HG03469 (cell line): ENCODE data around the gene STX5.
"Not testable (repeated sequence)": the region's sequence is repeated elsewhere in the genome, so short reads cannot be mapped to it uniquely, and the experiment has no call there.

Experiments
- ATAC-seq: cut with Tn5 transposase; IDR thresholded peaks from one replicate; pipeline ENCODE4 v1.9.1; 2021; ENCODE audit warnings: mild to moderate bottlenecking, moderate library complexity, moderate number of reproducible peaks; ENCODE audit not compliant: unreplicated experiment

STX5 gene

GRCh38 chr11:62787005-62787759, 44.7 kb downstream of the STX5 start, which contains the start of gene TMEM179B:
TSS of gene TMEM179B (plus strand) at chr11:62787402. CDS start at chr11:62787432, 30 bp downstream.
- ATAC-seq, result peak; percentile 29

- peak; percentile 37 for ATAC-seq
Observed at GRCh38 chr11:62786318-62787004, 45.4 kb downstream of the STX5 start.

DNA sequence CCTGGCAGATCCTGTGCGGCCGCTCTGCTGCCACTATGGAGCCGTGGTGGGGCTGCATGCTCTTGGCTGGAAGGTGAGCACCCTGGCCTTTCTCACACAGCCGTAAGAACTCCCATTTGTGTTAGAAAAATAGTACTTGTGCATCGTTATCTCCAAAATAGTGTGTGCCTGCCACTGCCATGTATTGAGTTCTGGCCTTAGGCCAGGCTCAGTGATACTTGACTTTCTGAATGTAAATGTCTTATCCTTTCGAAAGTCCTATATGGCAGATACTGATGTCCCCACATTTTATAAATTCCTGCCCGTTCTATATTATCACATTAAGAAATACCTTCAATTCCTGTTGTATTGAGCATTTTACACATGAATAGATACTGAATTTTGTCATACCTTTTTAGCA, 49.1 kb downstream of the STX5 start:
- ATAC-seq, result no peak

- no peak for ATAC-seq
Observed at GRCh38 chr11:62778441-62778840, 53.4 kb downstream of the STX5 start.

DNA sequence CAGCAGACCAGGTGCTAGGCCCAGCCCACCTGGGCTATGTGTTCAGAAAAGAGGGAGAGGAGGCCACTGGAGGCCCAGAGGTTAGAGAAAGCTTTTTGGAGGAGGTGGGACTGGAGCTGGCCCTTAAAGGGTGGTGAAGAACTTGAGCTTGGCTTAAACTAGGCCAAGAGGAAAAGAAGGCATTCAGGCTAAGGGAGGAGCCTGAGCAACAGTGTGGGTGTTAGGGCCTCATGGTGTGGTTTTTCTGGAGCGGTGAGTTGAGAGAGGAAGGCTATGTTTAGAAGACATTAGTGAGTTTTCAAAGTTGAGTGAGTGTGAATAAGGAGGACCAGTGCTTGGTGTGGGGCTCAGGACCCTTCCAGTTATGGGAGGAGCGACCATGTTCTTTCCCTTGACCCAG, 54.5 kb downstream of the STX5 start:
- ATAC-seq, result no peak

- ATAC-seq, result no peak
Observed at GRCh38 chr11:62775646-62776045, 56.2 kb downstream of the STX5 start.

DNA sequence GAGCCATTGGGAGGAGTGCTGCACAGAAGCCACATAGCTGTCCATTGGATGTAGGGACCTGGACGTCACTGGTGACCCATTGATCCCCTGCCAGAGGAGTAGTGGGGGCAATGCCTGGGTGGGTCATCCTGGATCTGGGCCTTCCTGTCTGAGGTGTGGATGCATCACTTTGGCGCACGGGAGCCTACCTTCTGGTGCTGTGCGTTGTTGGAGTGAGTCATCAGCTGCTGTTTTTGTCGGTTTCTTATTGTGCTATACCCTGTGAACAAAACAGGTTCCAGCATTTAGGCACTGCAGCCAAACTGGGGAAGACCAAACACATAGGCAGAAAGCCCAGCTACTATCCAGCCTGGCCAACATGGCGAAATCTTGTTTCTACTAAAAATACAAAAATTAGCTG, 57.4 kb downstream of the STX5 start:
- ATAC-seq, result no peak

DNA sequence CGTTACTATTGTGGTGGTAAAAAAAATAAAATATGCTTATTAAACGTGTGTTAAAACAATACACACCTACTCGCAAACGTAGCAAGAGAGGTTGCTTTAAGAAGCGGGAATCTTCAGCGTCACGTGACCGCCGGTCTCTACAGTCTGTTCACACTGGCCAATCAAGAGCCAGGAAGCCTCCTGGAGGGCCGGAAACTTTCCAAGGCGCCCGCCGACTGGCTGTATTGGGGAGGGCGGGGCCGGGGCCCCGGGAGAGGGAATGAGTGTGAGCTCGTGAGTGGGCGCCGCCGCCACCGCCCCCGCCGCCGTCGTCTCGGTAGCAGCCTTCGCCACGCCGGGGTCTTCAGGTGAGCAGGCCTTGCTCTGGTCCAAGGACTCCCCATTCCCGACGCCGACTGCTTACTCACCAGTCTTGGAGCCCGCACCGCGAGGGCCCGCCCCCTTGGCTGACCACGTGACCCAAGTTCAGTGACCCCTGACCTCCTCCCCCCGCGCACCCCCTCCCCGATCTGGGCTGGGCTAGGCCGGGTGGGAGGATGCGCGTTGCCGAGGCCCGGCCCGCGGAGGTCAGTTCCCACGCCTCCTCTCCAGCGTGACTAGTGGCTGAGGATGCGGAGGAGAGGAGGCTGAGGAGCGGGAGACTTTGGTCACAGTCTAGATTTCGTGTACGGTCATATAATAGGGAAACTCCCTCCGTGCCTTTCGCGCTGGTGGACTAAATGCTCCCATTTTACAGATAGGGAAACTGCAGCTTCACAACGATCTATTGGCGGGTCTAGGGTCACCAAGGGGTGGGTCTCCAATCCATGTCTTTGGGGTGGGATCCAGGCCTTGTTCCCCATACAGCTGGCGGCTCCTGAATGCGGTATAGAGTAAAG, 60.5 kb downstream of the STX5 start, which contains the start of gene TAF6L:
TAF6L (plus strand) TSS at position 253 of the 878 bp plus-strand sequence. CDS start 4,388 bp downstream, outside the sequence.
- ATAC-seq, result peak; percentile 54

DNA sequence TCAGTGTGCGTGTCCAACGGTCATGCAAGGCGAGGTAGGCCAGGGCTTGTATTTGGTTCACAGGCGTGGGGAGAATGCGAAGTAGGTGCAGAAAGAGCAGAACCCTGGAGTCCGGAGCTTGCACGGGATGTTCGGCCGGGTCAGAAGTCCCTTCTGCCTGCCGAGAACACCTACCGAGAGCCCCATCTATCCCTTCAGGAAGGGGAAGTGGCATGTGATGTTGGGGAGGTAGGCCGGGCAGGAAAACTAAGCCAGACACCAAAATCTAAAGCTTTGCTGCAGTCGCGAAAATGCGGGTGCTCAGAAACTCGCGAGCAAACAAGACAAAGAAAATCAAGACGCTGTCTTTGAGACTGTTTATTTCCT, 61.1 kb downstream of the STX5 start:
- ATAC-seq, result no peak

- ATAC-seq, result not testable (repeated sequence)
Observed at GRCh38 chr11:62760867-62761227, 71.0 kb downstream of the STX5 start.

- no peak for ATAC-seq
Observed at GRCh38 chr11:62757846-62758788, 73.7 kb downstream of the STX5 start.
